Immature natural killer cell (primary cell): ENCODE data around the gene CS. TPM values are rescaled to one million over a fixed set of nuclear protein-coding genes. Genes with fewer than 3 reads are reported as not detected.
"Not testable (repeated sequence)": the region's sequence is repeated elsewhere in the genome, so short reads cannot be mapped to it uniquely, and the experiment has no call there.

Source experiments
- DNase-seq, 3 donors: peaks; one replicate each; pipeline ENCODE4 v3.0.0; 2022; ENCODE audit warnings: mixed read lengths in 1 of 3
- H3K27ac Mint-ChIP-seq, 6 donors: one replicate each; pipeline ENCODE4 v1.8.0; 2020; ENCODE audit warnings: mixed read lengths in 6 of 6, mild to moderate bottlenecking in 5 of 6, inconsistent platforms in 4 of 6, moderate library complexity in 3 of 6
- H3K27me3 Mint-ChIP-seq, 3 donors: one replicate each; pipeline ENCODE4 v1.8.0; 2020 to 2021; ENCODE audit warnings: low read depth in 3 of 3, mild to moderate bottlenecking in 3 of 3, mixed read lengths in 3 of 3, moderate library complexity in 3 of 3, inconsistent platforms in 1 of 3
- H3K36me3 Mint-ChIP-seq, 3 donors: one replicate each; pipeline ENCODE4 v1.8.0; 2020; ENCODE audit warnings: mixed read lengths in 3 of 3, inconsistent platforms in 2 of 3, mild to moderate bottlenecking in 2 of 3
- H3K4me1 Mint-ChIP-seq, 2 donors: one replicate each; pipeline ENCODE4 v1.8.0; 2020; ENCODE audit warnings: inconsistent platforms in 2 of 2, mild to moderate bottlenecking in 2 of 2, mixed read lengths in 2 of 2, moderate library complexity in 1 of 2
- H3K4me3 Mint-ChIP-seq, 5 donors: one replicate each; pipeline ENCODE4 v1.8.0; 2020; ENCODE audit warnings: mild to moderate bottlenecking in 5 of 5, mixed read lengths in 5 of 5, inconsistent platforms in 3 of 5, moderate library complexity in 3 of 5
- H3K9me3 Mint-ChIP-seq, 6 donors: one replicate each; pipeline ENCODE4 v1.8.0; 2020; ENCODE audit warnings: mild to moderate bottlenecking in 6 of 6, mixed read lengths in 6 of 6, inconsistent platforms in 4 of 6, moderate library complexity in 3 of 6
- polyA plus RNA-seq, 3 donors: library from polyadenylated mRNA; unstranded; fragments of 300-500 nt; fragmentation: Illumina TruSeq; gene quantifications; one replicate each; pipeline ENCODE4 v1.2.3, GENCODE V29; 2021

CS gene
- polyA plus RNA-seq, result 10 to 100 TPM; 41.7 to 82.2 (median 67.3) TPM

DNA sequence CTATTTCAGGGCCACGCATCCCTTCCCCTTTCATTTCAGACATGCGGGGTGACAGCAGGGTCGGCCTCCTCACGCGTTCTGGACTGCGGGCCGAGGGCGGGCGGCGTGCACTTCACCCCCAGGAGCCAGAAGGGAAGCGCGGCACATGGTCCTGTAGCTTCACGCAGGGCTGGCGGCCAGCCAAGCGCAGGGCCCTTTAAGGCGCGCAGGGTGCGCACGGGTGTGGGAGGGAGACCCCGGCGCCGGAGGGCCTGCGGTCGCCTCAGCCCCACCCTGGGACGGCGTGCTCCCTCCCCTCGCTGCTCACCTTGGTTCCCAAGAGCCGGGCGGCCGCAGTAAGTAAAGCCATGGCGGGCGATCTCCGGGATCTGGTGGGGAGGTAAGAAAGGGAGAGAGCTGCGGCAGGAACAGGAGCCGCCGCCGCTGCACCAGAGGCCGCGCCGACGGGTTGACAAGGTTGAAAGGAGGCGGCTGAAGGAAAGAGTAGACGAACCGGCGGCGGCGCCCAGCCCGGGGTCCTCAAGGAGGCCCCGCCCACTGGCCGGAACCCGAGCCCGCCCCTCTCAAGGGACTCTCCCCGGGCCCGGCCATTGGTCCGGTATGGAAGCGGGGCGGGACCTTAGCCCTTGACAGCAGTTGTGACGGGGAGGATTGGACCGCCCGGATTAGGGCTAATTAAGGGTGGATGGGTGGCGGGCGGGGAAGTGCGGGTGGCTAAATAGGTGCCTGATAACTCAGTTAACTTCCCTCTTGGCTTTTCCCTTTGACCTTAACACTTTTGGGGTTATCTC, at the start of gene CS:
Gene CS, minus strand, starts transcription at position 478 of the 791 bp plus-strand sequence. Its CDS starts 129 bp downstream, at position 349.
- Mint-ChIP-seq H3K27ac (peak within 1 kb of the TSS; percentile 98 to 99 (median 98)), H3K4me1 (peaks cover 48 to 65% of the 10 kb centered on the region in 2 donors), H3K9me3 (no peaks in the 10 kb centered on the region), H3K4me3 (peak within 1 kb of the TSS; percentile 94 to 96 (median 94)), H3K27me3 (peaks cover 0 to 3% (median 2%) of the 10 kb centered on the region in 3 donors), H3K36me3 (no peaks in the 10 kb centered on the region)
- DNase-seq, result peak; percentile 99

DNA sequence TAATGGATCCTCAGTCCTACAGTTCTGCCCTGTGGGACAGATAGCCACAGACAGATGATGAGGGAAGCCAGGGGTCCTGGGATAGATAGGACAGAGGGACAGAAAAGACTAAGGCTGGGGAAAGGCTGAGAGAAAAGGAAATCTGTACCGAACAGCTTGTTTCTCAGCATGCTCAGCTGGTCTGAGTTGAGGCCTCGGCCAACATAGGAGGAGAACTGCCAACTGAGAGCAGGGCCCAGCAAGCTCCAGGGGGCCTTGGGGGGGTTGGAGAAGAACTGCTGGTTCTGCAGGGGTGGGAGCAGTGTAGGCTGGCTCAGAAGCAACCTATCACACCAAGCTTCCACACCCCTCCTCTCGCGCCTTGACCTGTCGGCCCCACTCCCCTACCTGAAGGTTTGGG, 48.6 kb upstream of the CS start:
- H3K4me1 Mint-ChIP-seq, result no peaks in the 10 kb centered on the region
- H3K27me3 Mint-ChIP-seq, result no peaks in the 10 kb centered on the region
- H3K4me3 Mint-ChIP-seq, result no peak overlapping the region
- no peak for DNase-seq
- H3K27ac Mint-ChIP-seq, result peak overlapping the region in 1 of 6 donors; percentile 31
- peaks cover 18 to 45% (median 19%) of the 10 kb centered on the region in 3 donors for H3K36me3 Mint-ChIP-seq
- H3K9me3 Mint-ChIP-seq, result no peaks in the 10 kb centered on the region

DNA sequence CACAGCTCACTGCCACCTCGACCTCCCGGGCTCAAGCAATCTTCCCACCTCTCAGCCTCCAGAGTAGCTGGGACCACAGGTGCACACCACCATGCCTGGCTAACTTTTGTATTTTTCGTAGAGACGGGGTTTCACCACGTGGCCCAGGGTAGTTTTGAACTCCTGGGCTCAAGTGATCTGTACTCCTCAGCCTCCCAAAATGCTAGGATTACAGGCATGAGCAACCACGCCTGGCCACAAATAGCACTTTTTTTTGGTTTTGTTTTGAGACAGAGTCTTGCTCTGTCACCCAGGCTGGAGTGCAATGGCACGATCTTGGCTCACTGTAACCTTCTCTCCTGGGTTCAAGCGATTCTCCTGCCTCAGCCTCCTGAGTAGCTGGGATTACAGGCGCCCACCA, 47.1 kb upstream of the CS start:
- H3K27ac Mint-ChIP-seq, result peak overlapping the region in 1 of 6 donors; percentile 7

DNA sequence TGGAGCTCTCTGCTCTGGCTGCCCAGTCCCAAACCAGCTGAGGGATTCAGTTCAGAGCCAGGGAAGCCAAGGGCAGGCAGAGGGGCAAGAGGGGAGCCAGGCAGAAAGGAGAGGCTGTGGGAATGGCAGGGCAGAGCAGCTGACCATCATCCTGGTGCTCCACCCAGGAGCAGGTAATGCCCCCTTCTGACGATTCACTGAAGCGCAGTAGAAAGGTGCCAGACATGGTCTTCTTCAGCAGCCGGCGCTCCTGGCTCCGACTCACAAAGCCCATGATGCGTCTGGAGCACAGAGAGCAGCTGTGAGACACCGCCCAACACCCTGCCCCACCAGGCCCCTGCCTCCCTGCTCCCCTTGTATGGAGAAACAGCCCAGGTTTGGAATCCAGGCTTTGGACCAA, 46.5 kb upstream of the CS start:
- H3K4me3 Mint-ChIP-seq, result no peak overlapping the region
- DNase-seq, result no peak

More for the DNA sequence above, 47.1 kb upstream of the CS start:
- H3K9me3 Mint-ChIP-seq, H3K27me3 Mint-ChIP-seq, H3K4me1 Mint-ChIP-seq, H3K4me3 Mint-ChIP-seq, DNase-seq: not testable (repeated sequence)
- peaks cover 23 to 54% (median 27%) of the 10 kb centered on the region in 3 donors for H3K36me3 Mint-ChIP-seq

DNA sequence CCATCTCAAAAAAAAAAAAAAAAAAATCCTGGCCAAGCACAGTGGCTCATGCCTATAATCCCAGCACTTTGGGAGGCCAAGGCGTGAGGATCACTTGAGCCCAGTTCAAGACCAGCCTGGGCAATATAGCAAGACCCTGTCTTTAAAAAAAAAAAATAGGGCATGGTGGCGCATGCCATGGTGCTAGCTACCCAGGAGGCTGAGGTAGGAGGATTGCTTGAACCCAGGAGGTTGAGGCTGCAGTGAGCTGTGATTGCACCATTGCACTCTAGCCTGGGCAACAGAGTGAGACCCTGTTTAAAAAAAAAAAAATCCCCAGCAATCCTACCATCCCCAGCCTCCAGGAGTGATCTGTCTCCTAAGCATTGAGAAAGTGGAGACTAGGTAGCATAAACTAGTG, 42.2 kb upstream of the CS start:
- not testable (repeated sequence) for H3K4me3 Mint-ChIP-seq, DNase-seq, H3K27ac Mint-ChIP-seq, H3K27me3 Mint-ChIP-seq, H3K9me3 Mint-ChIP-seq
- peaks cover 12 to 26% (median 24%) of the 10 kb centered on the region in 3 donors for H3K36me3 Mint-ChIP-seq
- peaks cover 8 to 11% of the 10 kb centered on the region in 2 donors for H3K4me1 Mint-ChIP-seq

More for the DNA sequence above, 46.5 kb upstream of the CS start:
- H3K36me3 Mint-ChIP-seq, result peaks cover 23 to 53% (median 27%) of the 10 kb centered on the region in 3 donors
- H3K27ac Mint-ChIP-seq, result no peak overlapping the region
- H3K9me3 Mint-ChIP-seq, result no peaks in the 10 kb centered on the region
- H3K4me1 Mint-ChIP-seq, result no peaks in the 10 kb centered on the region
- peaks cover 0 to 2% (median 0%) of the 10 kb centered on the region in 3 donors for H3K27me3 Mint-ChIP-seq

DNA sequence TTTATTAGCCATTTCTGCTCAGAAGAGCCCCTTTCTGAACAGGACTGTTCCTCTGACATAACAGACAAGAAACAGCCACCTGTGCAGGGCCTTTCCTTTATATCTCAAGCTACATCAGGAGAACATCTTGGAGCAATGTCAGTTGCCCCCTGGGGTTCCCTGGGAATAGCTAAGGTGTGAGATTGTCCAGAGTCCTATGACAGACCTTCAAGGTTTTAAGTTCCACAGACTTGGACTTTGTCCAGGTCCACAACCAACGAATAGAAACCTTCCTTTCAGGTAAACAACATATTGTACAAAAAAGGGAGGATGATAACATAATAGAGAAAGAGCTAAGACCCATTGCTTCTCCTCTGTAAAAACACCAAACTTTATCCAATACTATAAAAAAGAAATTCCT, 41.5 kb upstream of the CS start:
- DNase-seq, result no peak
- H3K27me3 Mint-ChIP-seq, result peaks cover 0 to 2% (median 0%) of the 10 kb centered on the region in 3 donors
- H3K36me3 Mint-ChIP-seq, result peaks cover 12 to 26% (median 24%) of the 10 kb centered on the region in 3 donors
- peaks cover 8 to 11% of the 10 kb centered on the region in 2 donors for H3K4me1 Mint-ChIP-seq
- H3K9me3 Mint-ChIP-seq, result no peaks in the 10 kb centered on the region
- H3K27ac Mint-ChIP-seq, result peak overlapping the region in 1 of 6 donors; percentile 67
- H3K4me3 Mint-ChIP-seq, result no peak overlapping the region

DNA sequence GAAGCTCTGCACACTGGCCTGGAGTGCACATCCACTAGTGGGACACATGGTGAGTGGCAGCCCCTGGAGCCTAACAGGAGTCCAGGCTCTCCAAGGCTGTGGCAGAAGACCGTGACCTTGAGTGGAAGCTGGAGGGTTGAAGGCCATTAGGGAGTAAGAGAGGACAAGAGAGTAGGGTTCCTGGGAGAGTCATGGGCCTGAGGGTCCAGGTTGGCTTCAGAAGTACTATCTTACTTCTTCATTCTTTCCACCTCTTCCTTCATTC, 39.0 kb upstream of the CS start:
- H3K36me3 Mint-ChIP-seq, result peaks cover 4 to 12% (median 12%) of the 10 kb centered on the region in 3 donors
- H3K4me3 Mint-ChIP-seq, result peak overlapping the region in 2 of 5 donors; percentile 49 to 72
- peaks cover 13 to 17% of the 10 kb centered on the region in 2 donors for H3K4me1 Mint-ChIP-seq
- H3K9me3 Mint-ChIP-seq, result no peaks in the 10 kb centered on the region
- DNase-seq, result no peak
- H3K27me3 Mint-ChIP-seq, result peaks cover 4 to 8% (median 5%) of the 10 kb centered on the region in 3 donors
- peak overlapping the region; percentile 6 to 94 (median 74) for H3K27ac Mint-ChIP-seq

DNA sequence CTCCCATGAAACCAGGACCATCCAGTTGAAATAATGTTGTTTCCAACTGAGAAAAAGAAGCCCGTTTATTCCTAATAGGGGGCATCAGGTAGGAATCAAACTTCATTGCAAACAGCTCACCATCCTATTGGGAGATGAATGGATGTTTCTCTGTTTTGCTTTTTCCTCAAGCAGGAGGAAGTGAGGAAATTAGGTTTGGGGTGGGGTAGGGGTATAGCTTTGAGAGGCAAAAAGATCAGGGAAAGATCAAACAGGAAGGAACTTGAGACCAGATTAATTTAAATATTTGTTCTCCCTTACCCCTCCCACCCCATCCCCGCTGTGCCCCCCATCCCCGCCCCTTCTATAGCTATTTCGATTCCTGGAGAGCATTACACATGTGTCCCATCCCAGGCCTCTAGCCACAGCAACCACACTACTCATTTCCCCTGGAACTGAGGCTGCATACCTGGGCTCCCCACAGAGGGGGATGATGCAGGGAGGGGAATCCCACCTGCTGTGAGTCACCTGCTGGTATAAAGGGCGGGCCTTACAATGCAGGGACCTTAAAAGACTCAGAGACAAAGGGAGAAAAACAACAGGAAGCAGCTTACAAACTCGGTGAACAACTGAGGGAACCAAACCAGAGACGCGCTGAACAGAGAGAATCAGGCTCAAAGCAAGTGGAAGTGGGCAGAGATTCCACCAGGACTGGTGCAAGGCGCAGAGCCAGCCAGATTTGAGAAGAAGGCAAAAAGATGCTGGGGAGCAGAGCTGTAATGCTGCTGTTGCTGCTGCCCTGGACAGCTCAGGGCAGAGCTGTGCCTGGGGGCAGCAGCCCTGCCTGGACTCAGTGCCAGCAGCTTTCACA, 38.4 kb upstream of the CS start, which contains the start of gene IL23A:
Gene IL23A, plus strand, starts transcription at position 577 of the 850 bp plus-strand sequence. Its CDS starts 161 bp downstream, at position 738.
- peaks cover 4 to 6% (median 6%) of the 10 kb centered on the region in 3 donors for H3K36me3 Mint-ChIP-seq
- peak within 1 kb of the TSS; percentile 51 to 94 (median 93) for H3K27ac Mint-ChIP-seq
- peak within 1 kb of the TSS; percentile 36 to 72 (median 55) for H3K4me3 Mint-ChIP-seq
- peaks cover 9 to 13% (median 10%) of the 10 kb centered on the region in 3 donors for H3K27me3 Mint-ChIP-seq
- DNase-seq, result peak in 2 of 3 donors; percentile 12 to 21
- no peaks in the 10 kb centered on the region for H3K9me3 Mint-ChIP-seq
- H3K4me1 Mint-ChIP-seq, result peaks cover 14 to 22% of the 10 kb centered on the region in 2 donors

DNA sequence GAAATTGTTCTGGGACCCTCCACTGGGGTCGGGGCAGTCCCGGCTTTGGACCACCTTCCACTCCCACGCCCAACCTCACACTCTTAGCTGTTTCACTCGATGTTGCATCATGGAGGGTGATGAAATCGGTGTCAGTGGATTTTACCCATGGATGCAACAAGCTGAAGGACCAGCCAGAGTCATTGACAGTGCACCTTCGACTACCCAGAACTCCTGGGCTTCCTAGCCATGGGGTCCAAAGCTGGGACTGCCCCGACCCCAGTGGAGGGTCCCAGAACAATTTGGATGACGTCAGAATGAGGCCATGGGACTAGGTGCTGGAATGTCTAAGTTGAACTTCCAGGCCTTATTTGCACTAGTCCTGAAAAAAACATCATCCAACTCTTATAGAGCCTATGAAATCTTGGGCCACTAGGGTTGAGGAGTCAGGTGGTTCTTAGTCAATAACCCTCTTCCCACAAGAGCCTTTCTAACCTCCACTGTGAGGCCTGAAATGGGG, 37.7 kb upstream of the CS start:
- no peaks in the 10 kb centered on the region for H3K36me3 Mint-ChIP-seq
- peaks cover 11 to 14% (median 13%) of the 10 kb centered on the region in 3 donors for H3K27me3 Mint-ChIP-seq
- H3K4me1 Mint-ChIP-seq, result peaks cover 21 to 30% of the 10 kb centered on the region in 2 donors
- H3K4me3 Mint-ChIP-seq, result no peak overlapping the region
- no peaks in the 10 kb centered on the region for H3K9me3 Mint-ChIP-seq
- no peak overlapping the region for H3K27ac Mint-ChIP-seq
- no peak for DNase-seq

DNA sequence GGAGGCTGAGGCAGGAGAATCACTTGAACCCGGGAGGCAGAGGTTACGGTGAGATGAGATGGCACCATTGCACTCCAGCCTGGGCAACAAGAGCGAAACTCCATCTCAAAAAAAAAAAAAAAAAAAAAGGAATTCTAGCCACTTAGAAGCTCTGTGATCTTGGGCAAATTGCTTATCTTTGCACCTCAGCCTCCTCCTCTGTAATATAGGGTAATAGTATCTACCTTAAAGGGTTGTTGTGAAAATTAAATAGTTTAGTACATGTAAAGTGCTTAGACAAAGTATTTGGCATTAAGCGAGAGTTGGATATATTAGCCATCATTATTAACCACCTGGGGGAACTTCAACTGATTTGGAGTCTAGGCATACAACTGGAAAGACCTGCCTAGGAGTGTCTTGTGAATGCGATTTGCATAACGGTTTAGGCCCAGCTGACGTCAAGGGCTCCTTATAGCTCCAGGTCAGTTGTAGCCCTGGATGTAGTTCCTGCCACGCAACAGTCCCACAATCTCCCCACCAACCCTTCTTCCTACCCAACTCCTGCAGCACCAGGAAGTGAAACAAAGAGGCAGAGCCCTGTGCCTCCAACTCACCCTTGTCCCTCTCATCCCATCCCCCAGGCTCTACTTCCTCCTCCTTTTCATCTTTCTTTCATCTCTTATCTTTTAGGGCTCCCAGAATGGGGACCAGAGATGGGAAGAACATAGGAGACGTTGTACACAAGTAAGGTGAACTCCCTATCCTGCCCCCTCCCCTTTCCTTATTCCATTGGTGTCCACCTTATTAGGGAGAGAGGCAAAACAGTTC, 36.4 kb upstream of the CS start:
- H3K27me3 Mint-ChIP-seq, result peaks cover 14 to 16% (median 16%) of the 10 kb centered on the region in 3 donors
- no peaks in the 10 kb centered on the region for H3K36me3 Mint-ChIP-seq
- H3K9me3 Mint-ChIP-seq, result no peaks in the 10 kb centered on the region
- H3K27ac Mint-ChIP-seq, result peak overlapping the region in 4 of 6 donors; percentile 5 to 63 (median 18)
- DNase-seq, result no peak
- peaks cover 25 to 40% of the 10 kb centered on the region in 2 donors for H3K4me1 Mint-ChIP-seq
- peak overlapping the region in 2 of 5 donors; percentile 7 to 32 for H3K4me3 Mint-ChIP-seq

DNA sequence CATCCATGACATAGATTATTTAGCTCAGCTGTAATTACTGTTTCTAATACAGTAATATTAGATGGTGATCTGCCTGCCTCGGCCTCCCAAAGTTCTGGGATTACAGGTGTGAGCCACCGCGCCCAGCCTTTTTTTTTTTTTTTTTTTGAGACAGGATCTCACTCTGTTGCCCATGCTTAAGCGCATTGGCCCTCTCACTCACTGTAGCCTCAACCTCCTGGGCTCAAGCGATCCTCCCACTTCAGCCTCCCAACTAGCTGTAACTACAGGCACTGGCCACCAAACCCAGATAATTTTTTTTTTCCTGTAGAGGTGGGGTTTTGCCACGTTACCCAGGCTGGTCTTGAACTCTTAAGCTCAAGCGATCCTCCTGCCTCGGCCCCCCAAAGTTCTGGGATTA, 35.4 kb upstream of the CS start:
- Mint-ChIP-seq H3K27me3 (peaks cover 14 to 19% (median 16%) of the 10 kb centered on the region in 3 donors), H3K27ac (peak overlapping the region in 1 of 6 donors; percentile 100), H3K4me1 (peaks cover 25 to 40% of the 10 kb centered on the region in 2 donors)
- not testable (repeated sequence) for H3K4me3 Mint-ChIP-seq, H3K36me3 Mint-ChIP-seq, DNase-seq, H3K9me3 Mint-ChIP-seq

DNA sequence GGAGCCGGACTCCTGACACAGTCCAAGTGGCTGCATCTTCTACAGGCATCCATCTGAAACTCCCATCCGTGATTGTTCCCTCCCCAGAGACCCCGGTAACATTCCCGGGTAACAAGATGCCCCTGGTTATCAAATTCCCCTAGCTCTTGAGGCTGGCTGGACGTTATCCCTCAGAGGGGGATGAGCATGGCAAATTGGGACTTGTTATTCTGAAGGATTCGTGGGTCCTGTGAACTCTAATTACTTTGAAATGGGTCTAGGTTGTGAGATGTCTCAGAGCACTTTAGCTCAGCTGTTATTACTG, 34.3 kb upstream of the CS start:
- Mint-ChIP-seq H3K4me1 (peaks cover 25 to 40% of the 10 kb centered on the region in 2 donors), H3K27ac (peak overlapping the region; percentile 99 to 100 (median 100)), H3K36me3 (no peaks in the 10 kb centered on the region), H3K27me3 (peaks cover 14 to 19% (median 16%) of the 10 kb centered on the region in 3 donors), H3K9me3 (no peaks in the 10 kb centered on the region), H3K4me3 (peak overlapping the region; percentile 89 to 97 (median 95))
- no peak for DNase-seq
